Esophagus muscularis mucosa (tissue), 4 donors: Measurements from ENCODE around the gene MAGI2.

Experiments
- EP300 ChIP-seq: sonication (generic); formaldehyde crosslinking; IDR thresholded peaks from one replicate; pipeline ENCODE4 v1.6.1; 2017; ENCODE audit warnings: antibody characterized with exemption
- POLR2A ChIP-seq: fragments of 450-650 bp; IDR thresholded peaks from one replicate; pipeline ENCODE4 v1.6.1; 2017; ENCODE audit warnings: antibody characterized with exemption, moderate library complexity, mild to moderate bottlenecking, low read depth
- POLR2AphosphoS5 ChIP-seq, 2 donors: sonication (generic); formaldehyde crosslinking; IDR thresholded peaks; one replicate each; pipeline ENCODE4 v1.6.1; 2017; ENCODE audit warnings: antibody characterized with exemption in 2 of 2
- TF ChIP-seq, protein P1 (sequence below), 3 experiments: fragments of 200-600 bp in 2 of 3; fragments of 450-650 bp in 1 of 3; sonication (generic) in 2 of 3; IDR thresholded peaks; one replicate each; pipeline ENCODE4 v1.5.1; 2017 to 2019; ENCODE audit warnings: antibody characterized with exemption in 3 of 3, mild to moderate bottlenecking in 2 of 3, moderate library complexity in 1 of 3

- TF ChIP-seq POLR2AphosphoS5 (IDR thresholded peaks at IDR 0.05), result no peak
- TF ChIP-seq, protein P1, sequence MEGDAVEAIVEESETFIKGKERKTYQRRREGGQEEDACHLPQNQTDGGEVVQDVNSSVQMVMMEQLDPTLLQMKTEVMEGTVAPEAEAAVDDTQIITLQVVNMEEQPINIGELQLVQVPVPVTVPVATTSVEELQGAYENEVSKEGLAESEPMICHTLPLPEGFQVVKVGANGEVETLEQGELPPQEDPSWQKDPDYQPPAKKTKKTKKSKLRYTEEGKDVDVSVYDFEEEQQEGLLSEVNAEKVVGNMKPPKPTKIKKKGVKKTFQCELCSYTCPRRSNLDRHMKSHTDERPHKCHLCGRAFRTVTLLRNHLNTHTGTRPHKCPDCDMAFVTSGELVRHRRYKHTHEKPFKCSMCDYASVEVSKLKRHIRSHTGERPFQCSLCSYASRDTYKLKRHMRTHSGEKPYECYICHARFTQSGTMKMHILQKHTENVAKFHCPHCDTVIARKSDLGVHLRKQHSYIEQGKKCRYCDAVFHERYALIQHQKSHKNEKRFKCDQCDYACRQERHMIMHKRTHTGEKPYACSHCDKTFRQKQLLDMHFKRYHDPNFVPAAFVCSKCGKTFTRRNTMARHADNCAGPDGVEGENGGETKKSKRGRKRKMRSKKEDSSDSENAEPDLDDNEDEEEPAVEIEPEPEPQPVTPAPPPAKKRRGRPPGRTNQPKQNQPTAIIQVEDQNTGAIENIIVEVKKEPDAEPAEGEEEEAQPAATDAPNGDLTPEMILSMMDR (IDR thresholded peaks at IDR 0.05), result no peak
- TF ChIP-seq POLR2A, result no peak
- TF ChIP-seq EP300, result no peak
These were observed 1281.2 kb downstream of the MAGI2 start for GRCh38 chr7:78172267-78172757.
